GM21515 (cell line): ENCODE results near the gene CLK2.
A peak's percentile ranks its signal among the peaks of the same experiment; 100 is the strongest.

Experiments used
- ATAC-seq: cut with Tn5 transposase; IDR thresholded peaks from one replicate; pipeline ENCODE4 v1.9.1; 2021; ENCODE audit not compliant: unreplicated experiment

CLK2 gene

GRCh38 chr1:155273343-155274245 lies at the start of gene CLK2:
CLK2 (minus strand) TSS chr1:155273504; CDS start chr1:155270977, 2,527 bp downstream.
- peak; percentile 68 for ATAC-seq

DNA sequence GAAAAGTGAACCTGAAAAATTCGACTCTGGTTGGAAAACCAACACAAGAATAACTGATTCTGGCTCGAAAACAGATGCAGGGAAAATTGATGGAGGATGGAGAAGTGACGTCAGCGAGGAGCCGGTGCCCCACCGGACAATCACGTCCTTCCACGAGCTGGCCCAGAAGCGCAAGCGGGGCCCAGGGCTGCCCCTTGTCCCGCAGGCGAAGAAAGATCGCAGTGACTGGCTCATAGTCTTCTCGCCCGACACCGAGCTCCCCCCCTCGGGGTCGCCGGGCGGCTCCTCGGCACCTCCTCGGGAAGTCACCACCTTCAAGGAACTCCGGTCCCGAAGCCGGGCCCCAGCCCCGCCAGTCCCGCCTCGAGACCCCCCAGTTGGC lies 49.3 kb upstream of the CLK2 start:
- no peak for ATAC-seq

DNA sequence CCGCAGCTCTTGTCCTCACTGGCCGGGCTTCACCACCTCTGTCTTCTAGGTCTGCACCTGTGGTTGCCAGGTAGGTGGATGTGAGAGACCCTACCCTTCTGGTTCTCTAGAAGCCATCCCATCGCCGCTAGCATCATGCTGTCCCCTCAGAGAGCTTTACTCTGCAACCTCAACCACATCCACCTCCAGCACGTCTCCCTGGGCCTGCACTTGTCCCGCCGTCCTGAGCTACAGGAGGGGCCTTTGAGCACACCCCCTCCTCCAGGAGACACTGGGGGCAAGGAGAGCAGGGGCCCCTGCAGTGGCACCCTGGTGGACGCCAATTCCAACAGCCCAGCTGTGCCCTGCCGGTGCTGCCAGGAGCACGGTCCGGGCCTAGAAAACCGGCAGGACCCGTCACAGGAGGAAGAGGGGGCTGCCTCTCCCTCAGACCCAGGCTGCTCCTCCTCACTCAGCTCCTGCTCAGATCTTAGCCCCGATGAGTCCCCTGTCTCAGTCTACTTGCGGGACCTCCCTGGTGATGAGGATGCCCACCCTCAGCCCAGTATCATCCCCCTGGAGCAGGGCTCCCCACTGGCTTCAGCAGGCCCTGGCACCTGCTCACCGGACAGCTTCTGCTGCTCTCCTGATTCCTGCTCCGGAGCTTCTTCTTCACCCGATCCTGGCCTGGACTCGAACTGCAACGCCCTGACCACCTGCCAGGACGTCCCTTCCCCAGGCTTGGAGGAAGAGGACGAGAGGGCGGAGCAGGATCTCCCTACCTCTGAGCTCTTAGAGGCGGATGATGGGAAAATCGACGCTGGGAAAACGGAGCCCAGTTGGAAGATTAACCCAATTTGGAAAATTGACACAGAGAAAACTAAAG lies 48.6 kb upstream of the CLK2 start:
- ATAC-seq: no peak

GRCh38 chr1:155320661-155321617 lies 47.6 kb upstream of the CLK2 start, which contains the start of gene RUSC1:
RUSC1 (plus strand) TSS chr1:155320894; CDS start chr1:155321774, 880 bp downstream.
- no peak for ATAC-seq

DNA sequence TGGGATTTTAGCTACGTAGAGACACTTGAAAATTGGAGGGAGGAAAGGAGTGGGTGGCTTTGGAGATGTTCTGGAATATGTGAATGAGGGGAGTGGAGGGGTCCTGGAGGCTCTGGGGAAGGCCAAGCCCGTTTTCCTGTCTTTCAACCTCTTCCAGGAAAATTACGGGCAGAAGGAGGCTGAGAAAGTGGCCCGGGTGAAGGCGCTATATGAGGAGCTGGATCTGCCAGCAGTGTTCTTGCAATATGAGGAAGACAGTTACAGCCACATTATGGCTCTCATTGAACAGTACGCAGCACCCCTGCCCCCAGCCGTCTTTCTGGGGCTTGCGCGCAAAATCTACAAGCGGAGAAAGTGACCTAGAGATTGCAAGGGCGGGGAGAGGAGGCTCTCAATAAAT lies 46.9 kb upstream of the CLK2 start:
- ATAC-seq: no peak

DNA sequence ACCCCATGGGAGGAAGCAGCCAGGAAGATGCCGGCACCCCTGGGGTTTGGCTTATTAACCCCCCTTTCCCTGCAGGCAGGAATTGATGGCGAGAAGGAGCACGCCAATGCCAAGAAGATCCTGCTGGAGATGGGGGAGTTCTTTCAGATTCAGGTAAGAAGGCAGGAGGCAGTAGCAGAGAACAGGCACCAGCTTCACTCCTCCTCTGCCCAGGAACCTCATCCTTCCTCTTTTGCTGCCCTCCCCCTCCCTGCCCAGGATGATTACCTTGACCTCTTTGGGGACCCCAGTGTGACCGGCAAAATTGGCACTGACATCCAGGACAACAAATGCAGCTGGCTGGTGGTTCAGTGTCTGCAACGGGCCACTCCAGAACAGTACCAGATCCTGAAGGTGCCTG lies 46.2 kb upstream of the CLK2 start:
- ATAC-seq: no peak

DNA sequence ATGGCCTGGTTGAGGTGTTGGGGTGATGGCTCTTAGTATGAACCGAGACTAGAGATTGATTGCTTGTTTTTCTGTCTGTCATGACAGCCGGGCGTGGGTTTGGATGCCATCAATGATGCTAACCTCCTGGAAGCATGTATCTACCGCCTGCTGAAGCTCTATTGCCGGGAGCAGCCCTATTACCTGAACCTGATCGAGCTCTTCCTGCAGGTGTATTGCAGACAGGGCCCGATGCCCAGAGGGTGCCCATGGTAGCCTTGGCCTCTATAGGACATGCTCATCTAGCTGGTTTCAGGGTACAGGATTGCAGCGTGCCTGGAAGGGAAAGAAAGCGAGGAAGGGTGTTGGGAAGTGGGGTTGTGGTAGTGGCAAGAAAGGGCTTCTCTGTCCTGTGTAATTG lies 44.8 kb upstream of the CLK2 start:
- no peak for ATAC-seq

- no peak for ATAC-seq
These were observed 43.6 kb upstream of the CLK2 start for GRCh38 chr1:155316922-155317321.

- no peak for ATAC-seq
These were observed 40.0 kb upstream of the CLK2 start for GRCh38 chr1:155313261-155313660.

DNA sequence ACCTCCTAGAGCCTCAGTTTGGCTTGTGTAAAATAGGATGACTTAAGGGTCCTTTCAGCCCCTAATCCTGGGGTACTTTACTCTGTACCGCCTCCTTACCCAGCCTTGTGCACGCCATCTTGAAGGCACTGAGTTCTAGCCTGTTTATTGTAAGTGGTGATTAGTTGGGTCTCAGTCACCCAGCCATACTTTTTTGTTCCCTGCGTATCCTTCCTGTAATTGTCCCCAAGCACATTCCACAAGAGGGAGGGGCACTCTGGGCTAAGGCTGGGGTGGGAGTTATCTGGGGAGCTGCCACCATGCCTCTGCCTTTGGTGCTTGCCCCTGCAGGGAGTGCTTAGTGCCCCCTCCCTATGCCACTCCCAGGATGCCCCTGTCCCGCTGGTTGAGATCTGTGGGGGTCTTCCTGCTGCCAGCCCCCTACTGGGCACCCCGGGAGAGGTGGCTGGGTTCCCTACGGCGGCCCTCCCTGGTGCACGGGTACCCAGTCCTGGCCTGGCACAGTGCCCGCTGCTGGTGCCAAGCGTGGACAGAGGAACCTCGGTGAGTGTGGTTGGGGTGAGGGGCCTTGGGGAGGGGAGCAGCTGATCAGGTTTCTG lies 36.2 kb upstream of the CLK2 start:
- ATAC-seq: no peak

- peak; percentile 96 for ATAC-seq
These were observed 35.5 kb upstream of the CLK2 start, which contains the start of gene FDPS for GRCh38 chr1:155308493-155309422. FDPS (plus strand) TSS chr1:155308866; CDS start chr1:155309790, 924 bp downstream.

DNA sequence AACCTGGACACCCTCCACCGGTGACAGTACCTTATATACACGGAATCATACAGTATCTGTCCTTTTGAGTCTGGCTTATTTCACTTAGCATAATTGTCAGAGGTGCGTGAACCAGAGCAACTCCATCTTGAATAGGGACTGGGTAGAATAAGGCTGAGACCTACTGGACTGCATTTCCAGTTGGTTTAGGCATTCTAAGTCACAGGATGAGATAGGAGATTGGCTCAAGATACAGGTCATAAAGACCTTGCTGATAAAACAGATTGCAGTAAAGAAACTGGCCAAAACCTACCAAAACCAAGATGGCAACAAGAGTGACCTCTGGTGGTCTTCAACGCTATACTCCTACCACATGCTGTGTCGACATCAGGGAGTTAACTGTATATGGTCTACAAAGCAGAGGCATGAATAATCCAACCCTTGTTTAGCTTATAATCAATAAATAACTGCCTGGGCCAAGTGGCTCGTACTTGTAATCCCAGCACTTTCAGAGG lies 34.0 kb upstream of the CLK2 start:
- no peak for ATAC-seq

GRCh38 chr1:155305881-155306391 lies 32.6 kb upstream of the CLK2 start:
- no peak for ATAC-seq

DNA sequence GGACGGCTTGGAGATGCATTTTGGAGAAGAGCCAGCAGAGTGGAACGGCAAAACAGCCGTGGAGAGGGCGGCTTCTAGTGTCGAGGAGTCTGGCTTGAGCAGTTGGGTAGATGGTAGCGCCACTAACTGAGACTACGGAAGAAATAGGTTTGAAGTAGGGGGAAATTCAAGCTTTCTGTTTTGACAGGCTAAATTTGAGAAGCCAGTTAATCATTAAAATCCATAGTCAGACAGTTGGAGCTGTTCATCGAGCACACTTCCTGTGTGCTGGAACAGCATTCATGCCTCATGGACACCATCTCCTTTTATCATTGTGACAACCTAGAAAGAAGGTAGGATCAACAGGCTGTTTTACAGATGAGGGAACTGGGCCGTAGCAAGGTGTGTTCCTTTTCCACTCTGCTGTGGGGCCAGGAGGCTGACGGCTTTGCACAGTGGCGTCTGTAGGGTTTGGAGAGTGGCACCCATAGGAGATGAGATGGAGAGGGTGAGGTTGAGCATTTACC lies 31.3 kb upstream of the CLK2 start:
- ATAC-seq: no peak

- no peak for ATAC-seq
These were observed 28.1 kb upstream of the CLK2 start, which contains the start of gene PKLR for GRCh38 chr1:155301342-155301841. PKLR (minus strand) TSS chr1:155301438; CDS start chr1:155301395, 43 bp downstream.

- no peak for ATAC-seq
These were observed 27.4 kb upstream of the CLK2 start for GRCh38 chr1:155300553-155301329.

DNA sequence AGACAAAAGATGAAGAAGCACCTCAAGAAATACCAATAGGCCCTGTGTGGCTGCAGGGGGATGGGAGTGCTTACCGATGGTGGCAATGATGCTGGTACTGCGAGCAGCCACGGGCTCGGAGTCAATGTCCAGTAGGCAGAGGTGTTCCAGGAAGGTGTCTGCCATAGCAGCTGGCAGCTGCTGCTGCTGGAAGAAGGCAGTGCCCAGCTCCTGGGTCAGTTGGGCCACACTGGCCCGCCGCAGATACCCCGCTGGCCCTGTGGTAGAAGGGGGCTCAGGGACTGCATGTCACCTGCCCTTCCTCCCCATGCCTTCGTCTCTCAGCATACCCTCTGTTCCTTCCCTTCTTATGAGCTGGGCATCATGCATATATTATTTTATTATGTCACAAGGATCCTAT lies 26.7 kb upstream of the CLK2 start:
- ATAC-seq: no peak
